Measurements from ENCODE around the gene CITED4. TPM values are rescaled to one million over a fixed set of nuclear protein-coding genes. Genes with fewer than 3 reads are reported as not detected.

Gene CITED4
- total RNA-seq, 4 donors from 2014 or later = 7.6 to 30.1 (median 16.5) TPM

GRCh38 chr1:40844079-40844478 lies 18.1 kb downstream of the CITED4 start:
- no peaks in the 10 kb centered on the region for H3K27me3 ChIP-seq
- H3K9me3 ChIP-seq = no peaks in the 10 kb centered on the region
- no peak overlapping the region for H3K27ac ChIP-seq
- WGBS, 2 donors (ENCODE audit: low coverage in 1 of 2) = 67 to 89% methylated on average over 2 to 5 of the region's 5 CpGs
- H3K4me1 ChIP-seq = peaks cover 0 to 5% (median 2%) of the 10 kb centered on the region in 4 donors
- no peaks in the 10 kb centered on the region for H3K36me3 ChIP-seq
- DNase-seq = no peak
- no peak overlapping the region for H3K4me3 ChIP-seq
- in situ Hi-C loops (cut with MboI; ENCODE audit: low pct_ligation_motif_present in 1 of 4, low pct_unique_long_range_greater_than_20kb in 1 of 4, low sequenced_read_pairs in 3 of 4) = loop anchor here (10.0 to 25.0 kb wide), 4 partner anchors 69 to 232 kb away; no protein-coding TSS in a partner anchor
- TF ChIP-seq, protein P1, sequence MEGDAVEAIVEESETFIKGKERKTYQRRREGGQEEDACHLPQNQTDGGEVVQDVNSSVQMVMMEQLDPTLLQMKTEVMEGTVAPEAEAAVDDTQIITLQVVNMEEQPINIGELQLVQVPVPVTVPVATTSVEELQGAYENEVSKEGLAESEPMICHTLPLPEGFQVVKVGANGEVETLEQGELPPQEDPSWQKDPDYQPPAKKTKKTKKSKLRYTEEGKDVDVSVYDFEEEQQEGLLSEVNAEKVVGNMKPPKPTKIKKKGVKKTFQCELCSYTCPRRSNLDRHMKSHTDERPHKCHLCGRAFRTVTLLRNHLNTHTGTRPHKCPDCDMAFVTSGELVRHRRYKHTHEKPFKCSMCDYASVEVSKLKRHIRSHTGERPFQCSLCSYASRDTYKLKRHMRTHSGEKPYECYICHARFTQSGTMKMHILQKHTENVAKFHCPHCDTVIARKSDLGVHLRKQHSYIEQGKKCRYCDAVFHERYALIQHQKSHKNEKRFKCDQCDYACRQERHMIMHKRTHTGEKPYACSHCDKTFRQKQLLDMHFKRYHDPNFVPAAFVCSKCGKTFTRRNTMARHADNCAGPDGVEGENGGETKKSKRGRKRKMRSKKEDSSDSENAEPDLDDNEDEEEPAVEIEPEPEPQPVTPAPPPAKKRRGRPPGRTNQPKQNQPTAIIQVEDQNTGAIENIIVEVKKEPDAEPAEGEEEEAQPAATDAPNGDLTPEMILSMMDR (IDR thresholded peaks at IDR 0.05) = no peak
- TF ChIP-seq POLR2AphosphoS5 (IDR thresholded peaks at IDR 0.05) (no peak), EP300 (IDR thresholded peaks at IDR 0.05; ENCODE audit: low read depth) (no peak), POLR2A (IDR thresholded peaks at IDR 0.05) (no peak)
- intact Hi-C loops (cut with DNase I; ENCODE audit: low total_unique reads) = no loop called here

DNA sequence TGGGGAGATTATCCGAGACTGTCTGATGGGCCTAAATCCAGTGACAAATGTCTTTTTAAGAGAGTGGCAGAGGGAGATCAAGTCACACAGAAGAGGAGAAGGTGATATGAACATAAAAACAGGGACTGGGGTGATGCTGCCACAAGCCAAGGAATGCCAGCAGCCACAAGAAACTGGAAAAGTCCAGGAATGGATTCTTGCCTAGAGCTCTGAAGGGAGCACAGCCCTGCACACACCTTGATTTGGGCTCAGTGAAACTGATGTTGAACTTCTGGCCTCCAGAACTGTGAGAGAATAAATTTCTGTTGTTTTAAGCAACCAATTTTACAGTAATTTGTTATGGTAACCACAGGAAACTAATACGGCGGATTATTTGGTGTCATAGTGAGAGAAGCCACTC lies 19.5 kb downstream of the CITED4 start:
- TF ChIP-seq, protein P1 (IDR thresholded peaks at IDR 0.05) = no peak
- TF ChIP-seq POLR2AphosphoS5 (IDR thresholded peaks at IDR 0.05) (no peak), POLR2A (IDR thresholded peaks at IDR 0.05) (no peak), EP300 (IDR thresholded peaks at IDR 0.05; ENCODE audit: low read depth) (no peak)
- intact Hi-C loops (cut with DNase I; ENCODE audit: low total_unique reads) = no loop called here
- Histone ChIP-seq H3K27ac (no peak overlapping the region), H3K9me3 (no peaks in the 10 kb centered on the region), H3K4me3 (no peak overlapping the region), H3K4me1 (peaks cover 0 to 5% (median 2%) of the 10 kb centered on the region in 4 donors), H3K27me3 (no peaks in the 10 kb centered on the region), H3K36me3 (no peaks in the 10 kb centered on the region)
- DNase-seq = no peak
- 100% methylated on average over 3 of the region's 3 CpGs; no CpG with 5 or more reads in 1 of the 2 donors for WGBS, 2 donors (ENCODE audit: low coverage in 1 of 2)
- in situ Hi-C loops (cut with MboI; ENCODE audit: low pct_ligation_motif_present in 1 of 4, low pct_unique_long_range_greater_than_20kb in 1 of 4, low sequenced_read_pairs in 3 of 4) = loop anchor here (10.0 to 25.0 kb wide), 4 partner anchors 68 to 230 kb away; no protein-coding TSS in a partner anchor

DNA sequence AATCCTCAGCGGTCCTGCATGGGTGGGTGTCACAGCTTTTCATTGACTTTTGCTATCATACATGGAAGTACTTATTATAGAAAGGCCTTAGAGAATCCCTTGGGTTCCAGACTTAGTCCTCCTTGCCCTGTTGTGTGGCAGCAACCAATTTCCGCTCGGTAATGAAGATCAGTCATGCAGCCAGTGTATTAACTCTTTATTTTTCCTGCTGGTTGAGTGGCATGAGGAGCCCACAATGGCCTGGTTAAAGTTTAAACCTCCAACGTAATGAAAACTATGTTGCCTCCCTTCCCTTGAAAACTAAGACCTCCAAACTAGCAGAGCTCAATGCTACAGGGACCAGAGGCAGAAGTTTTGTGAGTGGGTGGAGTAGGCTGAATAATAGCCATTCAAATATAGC lies 20.0 kb downstream of the CITED4 start:
- H3K27ac ChIP-seq = no peak overlapping the region
- H3K4me1 ChIP-seq = peaks cover 0 to 5% (median 2%) of the 10 kb centered on the region in 4 donors
- no peaks in the 10 kb centered on the region for H3K27me3 ChIP-seq
- intact Hi-C loops (cut with DNase I; ENCODE audit: low total_unique reads) (no loop called here), in situ Hi-C loops (cut with MboI; ENCODE audit: low pct_ligation_motif_present in 1 of 4, low pct_unique_long_range_greater_than_20kb in 1 of 4, low sequenced_read_pairs in 3 of 4) (loop anchor here (10.0 to 25.0 kb wide), 4 partner anchors 67 to 230 kb away; no protein-coding TSS in a partner anchor)
- H3K9me3 ChIP-seq = no peaks in the 10 kb centered on the region
- no peak overlapping the region for H3K4me3 ChIP-seq
- 69% methylated on average over 4 of the region's 4 CpGs; no CpG with 5 or more reads in 1 of the 2 donors for WGBS, 2 donors (ENCODE audit: low coverage in 1 of 2)
- DNase-seq = no peak
- no peaks in the 10 kb centered on the region for H3K36me3 ChIP-seq
- no peak for TF ChIP-seq POLR2AphosphoS5 (IDR thresholded peaks at IDR 0.05)
- no peak for TF ChIP-seq EP300 (IDR thresholded peaks at IDR 0.05; ENCODE audit: low read depth)
- TF ChIP-seq, protein P1 (IDR thresholded peaks at IDR 0.05) = no peak

DNA sequence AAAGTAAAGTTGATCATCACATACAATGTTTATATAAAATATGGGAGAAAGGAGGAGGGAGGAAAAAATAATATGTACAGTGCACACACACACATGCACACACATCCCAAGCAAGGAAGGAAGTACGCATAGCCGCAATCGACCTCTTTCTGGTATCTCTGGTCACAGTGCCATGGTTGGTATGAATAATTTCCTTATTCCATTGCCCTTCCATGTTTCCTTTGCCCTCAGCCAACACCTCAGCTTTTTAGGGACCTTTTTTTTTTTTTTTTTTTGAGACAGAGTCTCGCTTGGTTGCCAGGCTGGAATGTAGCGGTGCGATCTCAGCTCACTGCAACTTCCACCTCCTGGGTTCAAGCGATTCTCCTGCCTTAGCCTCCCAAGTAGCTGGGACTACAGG lies 20.6 kb downstream of the CITED4 start:
- Histone ChIP-seq H3K36me3 (no peaks in the 10 kb centered on the region), H3K9me3 (no peaks in the 10 kb centered on the region), H3K4me3 (no peak overlapping the region), H3K4me1 (peaks cover 0 to 5% (median 2%) of the 10 kb centered on the region in 4 donors), H3K27me3 (no peaks in the 10 kb centered on the region), H3K27ac (no peak overlapping the region)
- WGBS, 2 donors (ENCODE audit: low coverage in 1 of 2) = 88 to 90% methylated on average over 3 to 7 of the region's 7 CpGs
- DNase-seq = no peak
- in situ Hi-C loops (cut with MboI; ENCODE audit: low pct_ligation_motif_present in 1 of 4, low pct_unique_long_range_greater_than_20kb in 1 of 4, low sequenced_read_pairs in 3 of 4) = loop anchor here (10.0 to 25.0 kb wide), 4 partner anchors 67 to 229 kb away; no protein-coding TSS in a partner anchor
- intact Hi-C loops (cut with DNase I; ENCODE audit: low total_unique reads) = no loop called here
- no peak for TF ChIP-seq POLR2AphosphoS5 (IDR thresholded peaks at IDR 0.05)

All from transverse colon (tissue), 4 donors.